Transverse colon (tissue), 4 donors: ENCODE results near the gene KRTAP5-4. TPM values are rescaled to one million over a fixed set of nuclear protein-coding genes. Genes with fewer than 3 reads are reported as not detected.
"Not testable (repeated sequence)": the region's sequence is repeated elsewhere in the genome, so short reads cannot be mapped to it uniquely, and the experiment has no call there.

ENCODE experiments used
- DNase-seq: peaks from one replicate; pipeline ENCODE4 v3.0.0-alpha.2; 2019
- H3K27ac ChIP-seq, 4 donors: fragments of 200-600 bp; sonication (generic); 2 replicates each; pipeline ENCODE4 v1.5.1; 2016 to 2018; ENCODE audit warnings: inconsistent platforms in 4 of 4
- H3K27me3 ChIP-seq: fragments of 200-600 bp; sonication (generic); 2 replicates; pipeline ENCODE4 v1.5.1; 2017; ENCODE audit warnings: inconsistent platforms
- H3K36me3 ChIP-seq, 4 donors: fragments of 200-600 bp; sonication (generic); 2 replicates each; pipeline ENCODE4 v1.5.1; 2017 to 2019; ENCODE audit warnings: inconsistent platforms in 4 of 4
- H3K4me1 ChIP-seq, 4 donors: fragments of 200-600 bp; sonication (generic); 2 replicates each; pipeline ENCODE4 v1.5.1; 2017 to 2020; ENCODE audit warnings: inconsistent platforms in 4 of 4
- H3K4me3 ChIP-seq, 4 donors: fragments of 200-600 bp; sonication (generic); 1 replicate in 1 of 4; 2 replicates in 3 of 4; pipeline versions ENCODE4 v1.5.1 to v1.6.1; 2017 to 2019; ENCODE audit warnings: inconsistent platforms in 4 of 4
- H3K9me3 ChIP-seq, 2 donors: fragments of 200-600 bp; sonication (generic); 2 replicates each; pipeline ENCODE4 v1.5.1; 2017 to 2019; ENCODE audit warnings: inconsistent platforms in 2 of 2
- EP300 ChIP-seq: sonication (generic); formaldehyde crosslinking; IDR thresholded peaks from one replicate; pipeline ENCODE4 v1.6.1; 2017; ENCODE audit warnings: antibody characterized with exemption, low read depth
- POLR2A ChIP-seq: fragments of 450-650 bp; IDR thresholded peaks from one replicate; pipeline ENCODE4 v1.6.1; 2016; ENCODE audit warnings: antibody characterized with exemption, mild to moderate bottlenecking, moderate library complexity
- POLR2AphosphoS5 ChIP-seq, 3 donors: sonication (generic); formaldehyde crosslinking; IDR thresholded peaks; one replicate each; pipeline ENCODE4 v1.6.1; 2016; ENCODE audit warnings: antibody characterized with exemption in 3 of 3
- WGBS, 2 donors: methylation state at CpG; one replicate each; pipeline ENCODE4 v1.1.5; 2018; ENCODE audit warnings: low coverage in 1 of 2; 5-methylcytosine and 5-hydroxymethylcytosine counted together
- in situ Hi-C, 4 donors: fragments of 200-750 bp; cut with MboI; loops; one replicate each; pipeline versions ENCODE4 v1.15.0 to v1.15.1; 2017; ENCODE audit warnings: low sequenced_read_pairs in 3 of 4, low pct_ligation_motif_present in 1 of 4, low pct_unique_long_range_greater_than_20kb in 1 of 4
- intact Hi-C: fragments of 100-400 bp; cut with DNase I; formaldehyde crosslinking; loops from one replicate; pipeline ENCODE4 v1.15.1; 2023; ENCODE audit warnings: low total_unique reads
- total RNA-seq, 4 donors: library from RNA; depleted of rRNA; stranded (reverse); fragments of >200 nt; gene quantifications; one replicate each; pipeline ENCODE4 v1.1.0, GENCODE V29; 2016
- TF ChIP-seq, protein P1 (sequence below), 5 experiments: fragments of 200-600 bp in 3 of 5; fragments of 450-650 bp in 2 of 5; sonication (generic) in 3 of 5; IDR thresholded peaks; 1 replicate in 2 of 5; 2 replicates in 3 of 5; pipeline ENCODE4 v1.5.1; 2016 to 2017; ENCODE audit warnings: antibody characterized with exemption in 5 of 5, inconsistent platforms in 3 of 5, mild to moderate bottlenecking in 2 of 5, moderate library complexity in 1 of 5

Gene KRTAP5-4
- total RNA-seq, 4 donors from 2014 or later: not detected

- peaks cover 14% of the 10 kb centered on the region for H3K27me3 ChIP-seq
- no peaks in the 10 kb centered on the region for H3K36me3 ChIP-seq
- in situ Hi-C loops (no loop called here), intact Hi-C loops (loop anchor here (2.0 kb wide), 1 partner anchor 297 kb away; no protein-coding TSS in a partner anchor)
- peaks cover 0 to 10% (median 2%) of the 10 kb centered on the region in 4 donors for H3K4me1 ChIP-seq
- H3K27ac ChIP-seq: no peak overlapping the region
- no peaks in the 10 kb centered on the region for H3K9me3 ChIP-seq
- DNase-seq: no peak
- TF ChIP-seq POLR2A (no peak), POLR2AphosphoS5 (IDR thresholded peaks at IDR 0.05) (no peak), EP300 (no peak)
- TF ChIP-seq, protein P1, sequence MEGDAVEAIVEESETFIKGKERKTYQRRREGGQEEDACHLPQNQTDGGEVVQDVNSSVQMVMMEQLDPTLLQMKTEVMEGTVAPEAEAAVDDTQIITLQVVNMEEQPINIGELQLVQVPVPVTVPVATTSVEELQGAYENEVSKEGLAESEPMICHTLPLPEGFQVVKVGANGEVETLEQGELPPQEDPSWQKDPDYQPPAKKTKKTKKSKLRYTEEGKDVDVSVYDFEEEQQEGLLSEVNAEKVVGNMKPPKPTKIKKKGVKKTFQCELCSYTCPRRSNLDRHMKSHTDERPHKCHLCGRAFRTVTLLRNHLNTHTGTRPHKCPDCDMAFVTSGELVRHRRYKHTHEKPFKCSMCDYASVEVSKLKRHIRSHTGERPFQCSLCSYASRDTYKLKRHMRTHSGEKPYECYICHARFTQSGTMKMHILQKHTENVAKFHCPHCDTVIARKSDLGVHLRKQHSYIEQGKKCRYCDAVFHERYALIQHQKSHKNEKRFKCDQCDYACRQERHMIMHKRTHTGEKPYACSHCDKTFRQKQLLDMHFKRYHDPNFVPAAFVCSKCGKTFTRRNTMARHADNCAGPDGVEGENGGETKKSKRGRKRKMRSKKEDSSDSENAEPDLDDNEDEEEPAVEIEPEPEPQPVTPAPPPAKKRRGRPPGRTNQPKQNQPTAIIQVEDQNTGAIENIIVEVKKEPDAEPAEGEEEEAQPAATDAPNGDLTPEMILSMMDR (IDR thresholded peaks at IDR 0.05): no peak
- 100% methylated on average over 6 of the region's 6 CpGs; no CpG with 5 or more reads in 1 of the 2 donors for WGBS, 2 donors
- no peak overlapping the region for H3K4me3 ChIP-seq
These were observed 31.9 kb downstream of the KRTAP5-4 start for GRCh38 chr11:1589996-1590395.

DNA sequence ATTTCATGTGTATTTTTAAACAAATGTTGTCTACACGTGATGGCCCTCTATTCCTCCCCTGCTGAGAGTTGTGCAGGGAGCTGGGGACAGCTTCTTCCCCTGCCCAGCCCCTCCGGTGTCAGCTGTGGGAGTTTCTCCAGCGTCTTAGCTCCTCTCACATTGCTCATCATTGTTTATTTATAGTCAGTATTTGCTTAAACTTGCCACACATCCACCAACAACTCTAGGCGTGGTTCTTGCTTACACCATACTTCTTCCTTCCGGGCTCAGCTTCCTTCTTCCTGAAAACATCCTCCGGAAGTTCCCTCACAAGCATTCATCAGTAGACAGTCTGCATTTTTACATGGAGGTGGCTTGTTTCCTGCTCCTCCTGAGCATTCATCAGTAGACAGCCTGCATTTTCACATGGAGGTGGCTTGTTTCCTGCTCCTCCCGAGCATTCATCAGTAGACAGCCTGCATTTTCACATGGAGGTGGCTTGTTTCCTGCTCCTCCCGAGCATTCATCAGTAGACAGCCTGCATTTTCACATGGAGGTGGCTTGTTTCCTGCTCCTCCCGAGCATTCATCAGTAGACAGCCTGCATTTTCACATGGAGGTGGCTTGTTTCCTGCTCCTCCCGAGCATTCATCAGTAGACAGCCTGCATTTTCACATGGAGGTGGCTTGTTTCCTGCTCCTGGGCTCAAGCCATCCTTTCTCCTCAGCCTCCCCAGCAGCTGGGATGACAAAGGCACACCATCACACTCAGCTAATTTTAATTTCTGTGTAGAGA lies 32.6 kb downstream of the KRTAP5-4 start:
- DNase-seq, H3K9me3 ChIP-seq, H3K36me3 ChIP-seq, H3K4me1 ChIP-seq, H3K4me3 ChIP-seq, H3K27me3 ChIP-seq, H3K27ac ChIP-seq, in situ Hi-C loops: not testable (repeated sequence)
- 29 to 32% methylated on average over 6 to 8 of the region's 10 CpGs for WGBS, 2 donors
- intact Hi-C loops: loop anchor here (2.0 kb wide), 1 partner anchor 297 kb away; no protein-coding TSS in a partner anchor

- H3K9me3 ChIP-seq: no peaks in the 10 kb centered on the region
These were observed 35.2 kb downstream of the KRTAP5-4 start for GRCh38 chr11:1586699-1587098.

GRCh38 chr11:1584661-1585370 lies 37.1 kb downstream of the KRTAP5-4 start, which contains the start of gene KRTAP5-1:
TSS of gene KRTAP5-1 (minus strand) at chr11:1585283. CDS start at chr11:1585249, 34 bp downstream.
- H3K27me3 ChIP-seq, H3K4me1 ChIP-seq, H3K9me3 ChIP-seq, H3K36me3 ChIP-seq, H3K4me3 ChIP-seq, in situ Hi-C loops, DNase-seq, H3K27ac ChIP-seq, intact Hi-C loops: not testable (repeated sequence)
- 50% methylated on average over 7 of the region's 9 CpGs; no CpG with 5 or more reads in 1 of the 2 donors for whole genome bisulfite sequencing, 2 donors

More at GRCh38 chr11:1586699-1587098, 35.2 kb downstream of the KRTAP5-4 start:
- in situ Hi-C loops (no loop called here), intact Hi-C loops (no loop called here)
- 71 to 73% methylated on average over 2 of the region's 2 CpGs for WGBS, 2 donors
- no peak for DNase-seq
- Histone ChIP-seq H3K36me3 (no peaks in the 10 kb centered on the region), H3K27ac (no peak overlapping the region), H3K4me3 (no peak overlapping the region), H3K27me3 (no peaks in the 10 kb centered on the region), H3K4me1 (peaks cover 0 to 9% (median 2%) of the 10 kb centered on the region in 4 donors)
- TF ChIP-seq POLR2A: no peak
- no peak for TF ChIP-seq EP300
- TF ChIP-seq, protein P1 (IDR thresholded peaks at IDR 0.05): no peak
- TF ChIP-seq POLR2AphosphoS5 (IDR thresholded peaks at IDR 0.05): no peak

GRCh38 chr11:1582909-1583308 lies 39.0 kb downstream of the KRTAP5-4 start:
- H3K36me3 ChIP-seq, H3K9me3 ChIP-seq, H3K4me1 ChIP-seq, intact Hi-C loops, H3K27me3 ChIP-seq, H3K27ac ChIP-seq, DNase-seq, in situ Hi-C loops, H3K4me3 ChIP-seq: not testable (repeated sequence)
- WGBS, 2 donors: 75 to 88% methylated on average over 1 to 2 of the region's 2 CpGs
